GM12874 (cell line): ENCODE data around the gene ARTN.

Experiments
- CTCF ChIP-seq: IDR thresholded peaks from 2 replicates; pipeline ENCODE4 v1.5.1; 2011; ENCODE audit warnings: low read depth, mild to moderate bottlenecking, control low read depth, low read length, moderate library complexity; ENCODE audit not compliant: insufficient read depth

Gene ARTN

GRCh38 chr1:43945674-43946235 is 12.2 kb downstream of the ARTN start:
- TF ChIP-seq CTCF, result no peak

- peak; percentile 90 for TF ChIP-seq CTCF
Observed at GRCh38 chr1:43946236-43947060, 12.8 kb downstream of the ARTN start, which contains the start of gene IPO13. IPO13 (plus strand) TSS chr1:43946950; CDS start chr1:43947601, 651 bp downstream.

DNA sequence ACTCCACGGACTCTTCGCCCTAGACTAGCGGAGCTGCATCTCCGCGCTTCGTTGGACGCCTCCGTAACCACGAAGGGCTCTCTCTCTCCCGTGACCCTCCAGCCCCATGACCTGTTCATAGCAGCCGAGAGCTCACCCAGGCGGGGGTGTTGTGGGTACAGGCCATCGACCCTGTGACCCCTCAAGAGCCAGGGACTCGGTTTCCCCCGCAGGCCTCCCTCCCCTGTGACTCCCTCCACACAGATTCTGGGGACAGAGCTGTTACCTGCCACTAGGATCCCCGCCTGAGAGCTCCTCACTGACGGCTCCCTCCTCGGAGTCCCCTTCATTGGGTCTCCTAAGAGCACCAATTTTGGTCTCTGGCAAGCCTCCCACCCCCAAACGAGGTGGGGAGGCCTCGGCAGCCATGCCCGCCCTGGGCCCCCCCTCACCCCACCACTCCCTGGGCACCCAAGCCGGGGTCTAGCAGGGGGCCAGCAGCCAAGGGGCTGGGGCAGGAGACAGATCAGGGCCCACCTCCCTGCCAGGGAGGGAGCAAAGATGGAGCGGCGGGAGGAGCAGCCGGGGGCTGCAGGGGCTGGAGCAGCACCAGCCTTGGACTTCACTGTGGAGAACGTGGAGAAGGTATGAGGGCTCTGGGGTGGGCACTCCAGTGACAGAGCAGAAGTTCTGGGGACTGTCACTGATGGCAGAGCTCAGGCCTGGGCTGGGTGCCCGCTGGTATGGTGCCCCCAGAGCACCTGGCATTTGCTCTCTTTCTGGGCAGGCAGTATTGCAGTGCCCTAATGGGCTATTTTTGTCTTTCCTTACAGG is 13.7 kb downstream of the ARTN start:
- TF ChIP-seq CTCF, result no peak

- no peak for TF ChIP-seq CTCF
Observed at GRCh38 chr1:43947874-43948437, 14.4 kb downstream of the ARTN start.

- no peak for TF ChIP-seq CTCF
Observed at GRCh38 chr1:43949678-43950077, 16.1 kb downstream of the ARTN start.

GRCh38 chr1:43951021-43951985 is 17.7 kb downstream of the ARTN start:
- TF ChIP-seq CTCF, result no peak
